Measurements from ENCODE around the gene TSTD1. TPM values are rescaled to one million over a fixed set of nuclear protein-coding genes. Genes with fewer than 3 reads are reported as not detected.

The TSTD1 gene
- total and polyA plus RNA-seq, 2 of the 8 experiments (the other 6 are each of a cell fraction or from before 2014, with no cell fraction given): 60.9 to 314 TPM

DNA sequence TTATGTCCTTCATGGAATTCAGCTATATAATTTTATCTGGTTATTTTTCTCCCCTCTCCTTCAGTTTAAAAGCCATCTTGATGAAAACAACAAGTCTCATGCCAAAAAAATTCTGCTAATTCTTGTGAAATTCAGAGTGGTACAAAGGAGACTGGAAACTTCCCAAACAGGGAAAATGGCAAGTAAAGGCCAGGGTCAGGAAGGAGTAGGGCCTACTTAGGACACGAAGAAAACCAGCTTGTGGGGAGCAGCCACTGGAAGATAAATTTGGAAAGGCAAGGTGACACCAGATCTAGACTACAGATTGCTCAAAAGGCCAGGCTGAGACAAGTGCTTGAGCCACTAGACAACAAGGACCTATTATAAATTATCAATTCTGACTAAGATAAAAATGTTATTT, 6.4 kb downstream of the TSTD1 start:
- H3K4me2 ChIP-seq (ENCODE audit: insufficient read depth in 1 of 2, low read depth in 2 of 2, low read length in 2 of 2): no peak overlapping the region
- no peak overlapping the region for H3K18ac ChIP-seq (ENCODE audit: extremely low read depth, low read length)
- H3K56ac ChIP-seq (replicated peaks; ENCODE audit: insufficient read length, low read depth, low read length): no peak overlapping the region
- H3K23ac ChIP-seq (ENCODE audit: insufficient read length): no peak overlapping the region
- no peak overlapping the region for H2BK15ac ChIP-seq (ENCODE audit: low read length)
- no peak overlapping the region for H2BK5ac ChIP-seq (ENCODE audit: low read depth, low read length)
- H3K27ac ChIP-seq (ENCODE audit: low read depth, low read length): no peak overlapping the region
- no peak overlapping the region for H3K4ac ChIP-seq (replicated peaks; ENCODE audit: insufficient read length, low read depth, low read length)
- H3K9ac ChIP-seq (replicated peaks in 1 of 4; ENCODE audit: extremely low read depth in 1 of 4, low read depth in 3 of 4, low read length in 3 of 4): no peak overlapping the region
- no peak for FAIRE-seq
- DNase-seq (ENCODE audit: low read depth in 1 of 2, low spot score in 2 of 2): no peak
- no peak overlapping the region for H2BK20ac ChIP-seq (ENCODE audit: low read length)
- H4K8ac ChIP-seq (ENCODE audit: extremely low read depth, insufficient read depth, low read length): no peak overlapping the region
- peaks cover 0 to 11% of the 10 kb centered on the region in 2 experiments; a peak in 1 of 4 replicates for H3K9me3 ChIP-seq (ENCODE audit: insufficient read depth in 2 of 2, low read depth in 1 of 2, low read length in 1 of 2)
- H2BK12ac ChIP-seq (ENCODE audit: low read depth, low read length): no peak overlapping the region
- ChIA-PET CTCF (ENCODE audit: partially characterized antibody) (interaction anchor here (1.1 to 1.4 kb wide), 2 partner anchors 11 to 42 kb away, joined by 4 read pairs; partner anchors contain the start of gene F11R), POLR2A (ENCODE audit: partially characterized antibody) (interaction anchor here (1.0 to 2.3 kb wide), 4 partner anchors 11 to 19 kb away, joined by 3 to 8 read pairs (median 4); partner anchors contain the start of genes F11R and USF1)
- no peak for TF ChIP-seq NANOG (IDR thresholded peaks at IDR 0.05; ENCODE audit: insufficient read depth, low read depth, low read length, poor library complexity, severe bottlenecking)
- TF ChIP-seq HDAC6 (IDR thresholded peaks at IDR 0.05; ENCODE audit: low read depth, low read length): no peak
- no peak for TF ChIP-seq SIX5 (IDR thresholded peaks at IDR 0.05; ENCODE audit: low read depth, low read length)
- no peak for TF ChIP-seq PHF8 (conservative IDR thresholded peaks at IDR 0.05; ENCODE audit: low read depth, low read length)
- TF ChIP-seq SP4 (IDR thresholded peaks at IDR 0.05; ENCODE audit: low read length): no peak
- TF ChIP-seq, protein P1, sequence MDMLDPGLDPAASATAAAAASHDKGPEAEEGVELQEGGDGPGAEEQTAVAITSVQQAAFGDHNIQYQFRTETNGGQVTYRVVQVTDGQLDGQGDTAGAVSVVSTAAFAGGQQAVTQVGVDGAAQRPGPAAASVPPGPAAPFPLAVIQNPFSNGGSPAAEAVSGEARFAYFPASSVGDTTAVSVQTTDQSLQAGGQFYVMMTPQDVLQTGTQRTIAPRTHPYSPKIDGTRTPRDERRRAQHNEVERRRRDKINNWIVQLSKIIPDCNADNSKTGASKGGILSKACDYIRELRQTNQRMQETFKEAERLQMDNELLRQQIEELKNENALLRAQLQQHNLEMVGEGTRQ (IDR thresholded peaks at IDR 0.05; ENCODE audit: low read length): no peak
- TF ChIP-seq HDAC2 (IDR thresholded peaks at IDR 0.05; ENCODE audit: borderline replicate concordance in 1 of 2, low read depth in 2 of 2, low read length in 2 of 2): no peak
- no peak for TF ChIP-seq EGR1 (IDR thresholded peaks at IDR 0.05; ENCODE audit: borderline replicate concordance, low read depth, low read length)
- no peak for TF ChIP-seq GABPA (IDR thresholded peaks at IDR 0.05; ENCODE audit: borderline replicate concordance, insufficient read depth, low read length)
- TF ChIP-seq BCL11A (IDR thresholded peaks at IDR 0.05; ENCODE audit: low read depth in 2 of 2, low read length in 2 of 2): no peak
- TF ChIP-seq GTF2F1 (IDR thresholded peaks at IDR 0.05; ENCODE audit: borderline replicate concordance, low read depth, low read length): no peak
- H4K5ac ChIP-seq (ENCODE audit: insufficient read length, low read depth, low read length): no peak overlapping the region
- H3K36me3 ChIP-seq (ENCODE audit: control insufficient read depth in 2 of 4, insufficient read depth in 4 of 4, low read length in 3 of 4): peaks cover 0 to 5% (median 0%) of the 10 kb centered on the region in 4 experiments; a peak in 1 of 8 replicates
- H3K14ac ChIP-seq (ENCODE audit: insufficient read length): no peak overlapping the region
- H2AFZ ChIP-seq (ENCODE audit: low read length): no peak overlapping the region
- H4K20me1 ChIP-seq (replicated peaks in 1 of 2; ENCODE audit: control insufficient read depth in 1 of 2, insufficient read depth in 2 of 2, low read length in 2 of 2): peaks cover 0 to 3% of the 10 kb centered on the region in 2 experiments
- no peaks in the 10 kb centered on the region for H3K23me2 ChIP-seq (ENCODE audit: low read depth, low read length)
- WGBS, 2 experiments (ENCODE audit: extremely low coverage in 1 of 2, insufficient coverage in 1 of 2, insufficient read length in 1 of 2, insufficient replicate concordance in 2 of 2, low coverage in 1 of 2, low lambda C conversion rate in 2 of 2, missing lambda C conversion rate in 1 of 2): 76% methylated on average over 1 of the region's 1 CpG; no CpG with 5 or more reads in 1 of the 2 experiments
- H2AK5ac ChIP-seq (ENCODE audit: low read depth, low read length): no peak overlapping the region
- H3K27me3 ChIP-seq (replicated peaks in 1 of 4; ENCODE audit: control insufficient read depth in 3 of 4, extremely low read depth in 1 of 4, insufficient read depth in 3 of 4, low read length in 3 of 4): no peaks in the 10 kb centered on the region
- H3K79me2 ChIP-seq (ENCODE audit: control insufficient read depth in 1 of 2, insufficient read depth in 2 of 2, low read length in 2 of 2): peaks cover 0 to 7% of the 10 kb centered on the region in 2 experiments; a peak in 1 of 4 replicates
- no peak overlapping the region for H3K4me3 ChIP-seq (ENCODE audit: extremely low read depth in 1 of 4, insufficient read depth in 2 of 4, low read depth in 3 of 4, low read length in 4 of 4)
- H4K91ac ChIP-seq (replicated peaks; ENCODE audit: insufficient read length, low read length): no peak overlapping the region
- peaks cover 2 to 5% (median 3%) of the 10 kb centered on the region in 4 experiments; a peak in 4 of 7 replicates for H3K4me1 ChIP-seq (replicated peaks in 1 of 4; ENCODE audit: control insufficient read depth in 3 of 4, insufficient read depth in 4 of 4, low read length in 3 of 4)
- H3K79me1 ChIP-seq (ENCODE audit: low read depth, low read length): no peaks in the 10 kb centered on the region; the same call in 1 of the 2 replicates
- H2BK120ac ChIP-seq (replicated peaks; ENCODE audit: low read depth, low read length): no peak overlapping the region

All from H1 (cell line).